Midbrain (tissue), 1 donor: ENCODE measurements around the gene LRMDA.
"Not testable (repeated sequence)": the region's sequence is repeated elsewhere in the genome, so short reads cannot be mapped to it uniquely, and the experiment has no call there.

Source experiments
- DNase-seq: peaks from one replicate; lab custom pipeline; 2025; lab: John Stamatoyannopoulos, UW

Gene LRMDA

GRCh38 chr10:75613685-75614504 is 182.5 kb downstream of the LRMDA start:
- DNase-seq, result no peak

GRCh38 chr10:75616076-75616475 is 184.7 kb downstream of the LRMDA start:
- DNase-seq, result no peak

GRCh38 chr10:75616874-75617478 is 185.6 kb downstream of the LRMDA start:
- no peak for DNase-seq

GRCh38 chr10:75617485-75618155 is 186.2 kb downstream of the LRMDA start:
- DNase-seq, result no peak

- no peak for DNase-seq
Observed at GRCh38 chr10:75619635-75620034, 188.2 kb downstream of the LRMDA start.

- no peak for DNase-seq
Observed at GRCh38 chr10:75620356-75620755, 188.9 kb downstream of the LRMDA start.

GRCh38 chr10:75621003-75621402 is 189.6 kb downstream of the LRMDA start:
- not testable (repeated sequence) for DNase-seq

- no peak for DNase-seq
Observed at GRCh38 chr10:75622503-75622902, 191.1 kb downstream of the LRMDA start.

GRCh38 chr10:75623310-75624093 is 192.1 kb downstream of the LRMDA start:
- DNase-seq, result no peak

GRCh38 chr10:75624638-75625037 is 193.2 kb downstream of the LRMDA start:
- no peak for DNase-seq

GRCh38 chr10:75630746-75631145 is 199.3 kb downstream of the LRMDA start:
- DNase-seq, result no peak

- DNase-seq, result no peak
Observed at GRCh38 chr10:75632805-75633462, 201.5 kb downstream of the LRMDA start.

- no peak for DNase-seq
Observed at GRCh38 chr10:75633568-75633967, 202.1 kb downstream of the LRMDA start.

GRCh38 chr10:75634947-75635346 is 203.5 kb downstream of the LRMDA start:
- no peak for DNase-seq

GRCh38 chr10:75638752-75639151 is 207.3 kb downstream of the LRMDA start:
- no peak for DNase-seq

- DNase-seq, result no peak
Observed at GRCh38 chr10:75639736-75640135, 208.3 kb downstream of the LRMDA start.

- DNase-seq, result no peak
Observed at GRCh38 chr10:75640381-75640780, 209.0 kb downstream of the LRMDA start.

GRCh38 chr10:75640803-75641202 is 209.4 kb downstream of the LRMDA start:
- DNase-seq, result no peak

- DNase-seq, result no peak
Observed at GRCh38 chr10:75643405-75643804, 212.0 kb downstream of the LRMDA start.

GRCh38 chr10:75643944-75644692 is 212.7 kb downstream of the LRMDA start:
- no peak for DNase-seq

- DNase-seq, result no peak
Observed at GRCh38 chr10:75645704-75646103, 214.3 kb downstream of the LRMDA start.
